HG03196 (cell line): ENCODE measurements around the gene OR1B1.
"Not testable (repeated sequence)": the region's sequence is repeated elsewhere in the genome, so short reads cannot be mapped to it uniquely, and the experiment has no call there.

Experiments used
- ATAC-seq: cut with Tn5 transposase; IDR thresholded peaks from one replicate; pipeline ENCODE4 v1.9.1; 2021; ENCODE audit not compliant: unreplicated experiment

The OR1B1 gene

GRCh38 chr9:122657527-122657926 is at the start of gene OR1B1:
OR1B1 (minus strand) TSS chr9:122657627.
- ATAC-seq, result no peak

- no peak for ATAC-seq
Observed at GRCh38 chr9:122695696-122696095, 38.3 kb upstream of the OR1B1 start.

- ATAC-seq, result no peak
Observed at GRCh38 chr9:122684851-122685250, 27.4 kb upstream of the OR1B1 start.

DNA sequence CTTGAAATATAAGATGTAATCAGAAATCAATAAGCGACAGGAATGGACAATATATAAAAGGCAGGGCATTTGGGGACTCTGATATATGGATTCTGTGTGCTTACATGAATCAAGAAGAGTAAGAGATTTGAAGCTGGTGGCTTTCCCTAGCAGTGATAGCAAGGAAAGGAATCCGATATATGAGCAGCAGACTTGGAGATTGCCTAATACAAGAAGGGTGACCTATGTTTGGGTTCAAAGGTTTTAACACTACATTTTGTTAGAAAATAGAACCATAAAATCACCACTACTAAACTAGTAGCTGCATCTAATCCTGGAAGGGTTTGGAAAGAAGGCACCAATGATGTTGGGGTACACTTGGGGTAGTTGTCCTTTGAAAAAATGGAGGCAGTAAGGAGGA is 15.1 kb upstream of the OR1B1 start:
- no peak for ATAC-seq

DNA sequence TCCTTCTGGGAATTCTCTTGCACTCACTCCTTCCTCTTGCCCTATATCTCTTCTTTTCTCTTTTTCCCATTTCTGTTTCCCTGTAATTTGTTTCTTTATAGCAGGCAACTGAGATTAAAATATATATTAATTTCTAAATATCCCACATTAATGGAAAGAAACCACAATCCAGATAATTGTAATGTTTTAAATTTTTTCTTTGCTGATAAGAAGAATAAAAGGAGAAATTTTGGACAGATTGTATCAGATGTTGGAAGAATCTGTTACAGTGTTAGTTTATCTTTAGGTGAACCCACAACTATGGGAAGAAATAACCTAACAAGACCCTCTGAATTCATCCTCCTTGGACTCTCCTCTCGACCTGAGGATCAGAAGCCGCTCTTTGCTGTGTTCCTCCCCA is 4.0 kb upstream of the OR1B1 start, which contains the start of gene OR1L1:
TSS of gene OR1L1 (plus strand) at position 301 of the 400 bp plus-strand sequence. CDS start at position 301, 0 bp downstream.
- no peak for ATAC-seq

DNA sequence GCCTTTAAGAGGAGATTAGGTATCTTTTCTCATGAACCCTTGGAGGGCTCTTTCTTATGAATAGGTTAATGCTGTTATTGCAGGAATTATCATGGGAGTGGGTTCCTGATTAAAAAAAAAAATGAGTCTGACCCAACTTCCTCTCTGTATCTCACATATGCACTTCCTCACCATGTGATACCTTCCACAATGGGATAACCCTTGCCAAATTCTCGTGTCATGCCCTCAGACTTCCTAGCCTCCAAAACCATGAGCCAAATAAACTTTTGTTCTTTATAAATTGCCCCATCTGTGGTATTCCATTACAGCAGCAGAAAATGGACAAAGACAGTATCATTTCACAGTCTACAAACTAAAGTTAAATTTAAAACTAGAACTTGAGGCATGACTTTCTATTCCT is 1.0 kb downstream of the OR1B1 start:
- ATAC-seq, result no peak

DNA sequence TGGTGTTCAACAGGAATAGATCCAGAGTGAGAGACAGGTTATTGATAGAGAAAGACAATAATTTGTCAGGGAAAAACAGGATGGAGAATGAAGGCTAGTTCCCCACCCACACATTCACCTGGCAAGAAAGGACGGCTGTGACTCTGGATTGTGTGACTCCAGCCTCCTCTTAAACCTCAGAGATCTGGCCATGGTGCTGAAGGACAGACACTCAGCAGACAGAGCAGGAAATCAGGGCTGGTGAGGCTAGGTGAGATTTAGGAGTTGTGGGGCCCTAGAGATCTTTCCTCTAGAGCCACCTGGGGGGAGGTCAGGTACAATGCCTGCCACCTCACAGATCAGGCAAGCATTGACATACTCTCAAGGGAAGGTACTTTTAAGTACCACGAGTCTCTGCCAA is 15.2 kb downstream of the OR1B1 start:
- ATAC-seq, result no peak

DNA sequence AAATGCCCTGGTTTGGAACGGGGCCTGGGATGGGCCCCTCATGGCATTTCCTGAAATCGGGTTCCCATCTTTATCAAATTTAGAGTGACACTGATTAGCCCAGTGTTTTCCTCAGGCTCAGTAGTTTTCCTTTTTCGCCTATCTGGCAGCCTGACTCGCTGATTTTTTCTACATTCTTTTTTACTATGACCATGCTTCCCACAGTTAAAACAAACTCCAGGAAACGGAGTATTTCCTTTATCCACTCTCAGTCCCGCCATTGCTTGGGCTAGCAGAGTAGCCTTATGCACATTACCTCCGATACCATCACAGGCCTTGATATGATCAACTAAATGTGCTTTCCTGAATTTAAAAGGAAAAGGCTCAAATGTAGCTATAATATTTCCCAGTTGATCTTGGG is 37.4 kb downstream of the OR1B1 start:
- no peak for ATAC-seq

- no peak for ATAC-seq
Observed at GRCh38 chr9:122614362-122614761, 43.1 kb downstream of the OR1B1 start, which contains the start of gene OR1Q1. OR1Q1 (plus strand) TSS chr9:122614738; CDS start chr9:122614738, 0 bp downstream.

DNA sequence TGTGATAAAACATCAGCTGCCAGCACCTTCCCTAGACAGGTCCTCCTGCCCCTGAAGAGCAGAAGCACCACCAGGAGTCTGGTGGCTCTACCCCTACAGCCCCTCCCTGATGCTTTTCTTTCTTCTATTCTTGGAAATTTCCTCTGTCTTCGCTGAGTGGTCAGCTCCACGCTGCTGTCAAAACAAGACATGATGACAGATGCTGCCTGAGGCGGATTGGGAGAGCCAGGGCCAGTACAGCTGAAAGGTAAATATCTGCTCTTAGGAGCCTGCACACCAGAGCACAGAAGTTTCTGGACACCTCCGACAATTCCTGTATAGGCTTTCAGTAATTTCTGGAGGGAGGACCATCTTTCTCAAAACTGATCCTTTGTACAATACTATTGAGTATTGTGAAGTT is 47.6 kb downstream of the OR1B1 start:
- no peak for ATAC-seq

GRCh38 chr9:122606587-122606986 is 50.8 kb downstream of the OR1B1 start:
- ATAC-seq, result no peak

GRCh38 chr9:122605691-122606090 is 51.7 kb downstream of the OR1B1 start:
- no peak for ATAC-seq

GRCh38 chr9:122583284-122583683 is 74.1 kb downstream of the OR1B1 start, which contains the start of gene OR1L8:
OR1L8 (minus strand) TSS chr9:122583384; CDS start chr9:122568477, 14,907 bp downstream.
- not testable (repeated sequence) for ATAC-seq

GRCh38 chr9:122580360-122580759 is 77.1 kb downstream of the OR1B1 start:
- no peak for ATAC-seq

DNA sequence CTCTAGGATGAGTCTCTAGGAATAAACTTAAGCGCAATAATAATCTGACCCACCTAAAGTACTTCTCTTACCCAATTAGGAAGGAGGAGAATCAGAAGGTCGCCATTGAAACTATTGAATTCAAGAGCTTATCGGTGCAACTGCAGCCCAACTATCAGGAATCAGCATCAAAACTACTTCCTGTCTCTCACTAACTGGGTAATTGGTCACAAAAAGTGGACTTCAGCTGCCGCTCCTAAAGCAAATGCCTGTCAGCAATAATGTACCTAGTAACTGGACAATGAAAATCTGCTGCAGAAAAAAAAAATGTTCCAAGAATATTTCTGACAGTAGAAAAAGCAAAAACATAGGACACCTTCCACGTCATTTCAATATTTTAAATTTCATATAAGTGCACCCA is 77.6 kb downstream of the OR1B1 start:
- ATAC-seq, result no peak
